NT2/D1 (cell line): ENCODE data around the gene KIF1A.

Experiments
- SUZ12 ChIP-seq: IDR thresholded peaks from 2 replicates; pipeline ENCODE4 v1.6.1; 2011; ENCODE audit not compliant: insufficient read length, insufficient read depth; ENCODE audit errors: extremely low read depth
- YY1 ChIP-seq: IDR thresholded peaks from 2 replicates; pipeline ENCODE4 v1.6.1; 2011; ENCODE audit not compliant: insufficient read length, insufficient read depth
- ZNF274 ChIP-seq: IDR thresholded peaks from 2 replicates; pipeline ENCODE4 v1.6.1; 2011; ENCODE audit warnings: mild to moderate bottlenecking, low read depth, low read length

GRCh38 chr2:240727439-240727838 is 92.6 kb downstream of the KIF1A start:
- no peak for TF ChIP-seq SUZ12
- no peak for TF ChIP-seq ZNF274
- no peak for TF ChIP-seq YY1
